HG02798 (cell line): ENCODE results near the gene NHERF2.
"Not testable (repeated sequence)": the region's sequence is repeated elsewhere in the genome, so short reads cannot be mapped to it uniquely, and the experiment has no call there.

ENCODE experiments used
- ATAC-seq: cut with Tn5 transposase; IDR thresholded peaks from one replicate; pipeline ENCODE4 v1.9.1; 2021; ENCODE audit warnings: mild to moderate bottlenecking; ENCODE audit not compliant: unreplicated experiment, poor library complexity

The NHERF2 gene

GRCh38 chr16:2024032-2024420 is 2.7 kb upstream of the NHERF2 start:
- no peak for ATAC-seq

- ATAC-seq = no peak
Measured at GRCh38 chr16:2025251-2025650, 1.5 kb upstream of the NHERF2 start.

- ATAC-seq = no peak
Measured at GRCh38 chr16:2025878-2026460, 733 bp upstream of the NHERF2 start.

GRCh38 chr16:2027024-2028010 is 615 bp downstream of the NHERF2 start:
- no peak for ATAC-seq

- no peak for ATAC-seq
Measured at GRCh38 chr16:2028146-2028545, 1.4 kb downstream of the NHERF2 start.

- no peak for ATAC-seq
Measured at GRCh38 chr16:2028620-2029220, 2.0 kb downstream of the NHERF2 start.

GRCh38 chr16:2029350-2029749 is 2.6 kb downstream of the NHERF2 start:
- ATAC-seq = no peak

- no peak for ATAC-seq
Measured at GRCh38 chr16:2030036-2030435, 3.3 kb downstream of the NHERF2 start.

- no peak for ATAC-seq
Measured at GRCh38 chr16:2031081-2031577, 4.4 kb downstream of the NHERF2 start.

GRCh38 chr16:2032285-2033056 is 5.8 kb downstream of the NHERF2 start:
- no peak for ATAC-seq

- ATAC-seq = no peak
Measured at GRCh38 chr16:2033057-2033908, 6.6 kb downstream of the NHERF2 start.

GRCh38 chr16:2033909-2034695 is 7.4 kb downstream of the NHERF2 start:
- not testable (repeated sequence) for ATAC-seq

GRCh38 chr16:2034696-2035430 is 8.2 kb downstream of the NHERF2 start:
- ATAC-seq = no peak

GRCh38 chr16:2035431-2036199 is 8.9 kb downstream of the NHERF2 start:
- ATAC-seq = no peak

- ATAC-seq = no peak
Measured at GRCh38 chr16:2036200-2036966, 9.7 kb downstream of the NHERF2 start.

- ATAC-seq = no peak
Measured at GRCh38 chr16:2037115-2037514, 10.4 kb downstream of the NHERF2 start.
